GM18508 (cell line): ENCODE results near the gene EFCAB14.
"Not testable (repeated sequence)": the region's sequence is repeated elsewhere in the genome, so short reads cannot be mapped to it uniquely, and the experiment has no call there.

Experiments
- ATAC-seq: cut with Tn5 transposase; IDR thresholded peaks from one replicate; pipeline ENCODE4 v1.9.1; 2021; ENCODE audit warnings: moderate number of reproducible peaks; ENCODE audit not compliant: insufficient read depth, unreplicated experiment

Gene EFCAB14

GRCh38 chr1:46659307-46659870 is 59.5 kb downstream of the EFCAB14 start:
- ATAC-seq = no peak

GRCh38 chr1:46657775-46658174 is 61.1 kb downstream of the EFCAB14 start:
- no peak for ATAC-seq

GRCh38 chr1:46656643-46657042 is 62.3 kb downstream of the EFCAB14 start:
- ATAC-seq = no peak

GRCh38 chr1:46655848-46656247 is 63.1 kb downstream of the EFCAB14 start:
- no peak for ATAC-seq

GRCh38 chr1:46654698-46655097 is 64.2 kb downstream of the EFCAB14 start:
- not testable (repeated sequence) for ATAC-seq

- ATAC-seq = no peak
Measured at GRCh38 chr1:46654012-46654411, 64.9 kb downstream of the EFCAB14 start.

GRCh38 chr1:46653405-46653958 is 65.4 kb downstream of the EFCAB14 start:
- no peak for ATAC-seq

- no peak for ATAC-seq
Measured at GRCh38 chr1:46652321-46653100, 66.4 kb downstream of the EFCAB14 start.

GRCh38 chr1:46651152-46651551 is 67.8 kb downstream of the EFCAB14 start:
- ATAC-seq = not testable (repeated sequence)

- no peak for ATAC-seq
Measured at GRCh38 chr1:46650491-46650890, 68.4 kb downstream of the EFCAB14 start.

GRCh38 chr1:46649764-46650163 is 69.2 kb downstream of the EFCAB14 start:
- ATAC-seq = no peak

GRCh38 chr1:46647611-46648010 is 71.3 kb downstream of the EFCAB14 start:
- no peak for ATAC-seq

- ATAC-seq = no peak
Measured at GRCh38 chr1:46646844-46647243, 72.1 kb downstream of the EFCAB14 start.

GRCh38 chr1:46646331-46646730 is 72.6 kb downstream of the EFCAB14 start:
- ATAC-seq = no peak

GRCh38 chr1:46645815-46646214 is 73.1 kb downstream of the EFCAB14 start:
- ATAC-seq = no peak

- no peak for ATAC-seq
Measured at GRCh38 chr1:46643368-46643775, 75.5 kb downstream of the EFCAB14 start.

GRCh38 chr1:46642115-46642680 is 76.7 kb downstream of the EFCAB14 start:
- ATAC-seq = no peak

- ATAC-seq = no peak
Measured at GRCh38 chr1:46639547-46639946, 79.4 kb downstream of the EFCAB14 start.

- no peak for ATAC-seq
Measured at GRCh38 chr1:46638921-46639320, 80.0 kb downstream of the EFCAB14 start.

GRCh38 chr1:46637444-46638083 is 81.3 kb downstream of the EFCAB14 start:
- no peak for ATAC-seq

GRCh38 chr1:46635205-46635604 is 83.7 kb downstream of the EFCAB14 start:
- no peak for ATAC-seq
